Activated naive CD4-positive, alpha-beta T cell treated with anti-CD3 and anti-CD28 coated beads for 36 hours (primary cell): ENCODE results near the gene USPL1. TPM values are rescaled to one million over a fixed set of nuclear protein-coding genes. Genes with fewer than 3 reads are reported as not detected.
A peak's percentile ranks its signal among the peaks of the same experiment; 100 is the strongest.

ENCODE experiments used
- CTCF ChIA-PET: fragments of 350-600 bp; sonication (Branson Sonifier 250); formaldehyde crosslinking; loops from one replicate; lab custom pipeline; 2021; ENCODE audit warnings: antibody characterized with exemption; lab: Charles Lee
- DNase-seq: peaks from one replicate; pipeline ENCODE4 v3.0.0-alpha.2; 2020
- H3K27ac Mint-ChIP-seq: one replicate; pipeline ENCODE4 v1.8.0; 2021; ENCODE audit warnings: mild to moderate bottlenecking, mixed read lengths
- H3K27me3 Mint-ChIP-seq: one replicate; pipeline ENCODE4 v1.8.0; 2021; ENCODE audit warnings: low read depth, mixed read lengths
- H3K36me3 Mint-ChIP-seq: one replicate; pipeline ENCODE4 v1.8.0; 2021; ENCODE audit warnings: low read depth, mixed read lengths
- H3K4me1 Mint-ChIP-seq: one replicate; pipeline ENCODE4 v1.8.0; 2021; ENCODE audit warnings: low read depth, mixed read lengths
- H3K4me3 Mint-ChIP-seq: one replicate; pipeline ENCODE4 v1.8.0; 2021; ENCODE audit warnings: mild to moderate bottlenecking, moderate library complexity, mixed read lengths
- H3K9me3 Mint-ChIP-seq: one replicate; pipeline ENCODE4 v1.8.0; 2021; ENCODE audit warnings: mixed read lengths
- intact Hi-C: fragments of 100-400 bp; cut with micrococcal nuclease; formaldehyde crosslinking; loops from one replicate; pipeline ENCODE4 v1.15.1; 2023
- total RNA-seq, 2 experiments: library from RNA; stranded (reverse); gene quantifications; one replicate each; pipeline ENCODE4 v1.2.3, GENCODE V29; 2021

Gene USPL1
- total RNA-seq, 2 experiments from 2014 or later: 10.7 to 11.3 TPM

GRCh38 chr13:30618186-30618929 is 638 bp downstream of the USPL1 start:
- DNase-seq: no peak
- intact Hi-C loops: loop anchor here (10.0 kb wide), 1 partner anchor 1024 kb away; the partner anchor contains the start of gene SLC7A1
- no peaks in the 10 kb centered on the region for H3K27me3 Mint-ChIP-seq
- no peak overlapping the region for H3K27ac Mint-ChIP-seq
- CTCF ChIA-PET: interaction anchor here (0.6 to 1.6 kb wide), 5 partner anchors 17 to 1970 kb away, joined by 3 to 4 read pairs (median 3); no protein-coding TSS in a partner anchor
- no peak overlapping the region for H3K4me3 Mint-ChIP-seq
- peaks cover 34% of the 10 kb centered on the region for H3K4me1 Mint-ChIP-seq
- H3K36me3 Mint-ChIP-seq: peaks cover 12% of the 10 kb centered on the region
- no peaks in the 10 kb centered on the region for H3K9me3 Mint-ChIP-seq

GRCh38 chr13:30618930-30619279 is 1.2 kb downstream of the USPL1 start:
- no peak for DNase-seq
- H3K27ac Mint-ChIP-seq: no peak overlapping the region
- H3K27me3 Mint-ChIP-seq: no peaks in the 10 kb centered on the region
- CTCF ChIA-PET: interaction anchor here (1.1 to 1.6 kb wide), 3 partner anchors 121 to 211 kb away, joined by 3 to 4 read pairs (median 3); no protein-coding TSS in a partner anchor
- H3K4me3 Mint-ChIP-seq: no peak overlapping the region
- peaks cover 11% of the 10 kb centered on the region for H3K36me3 Mint-ChIP-seq
- no peaks in the 10 kb centered on the region for H3K9me3 Mint-ChIP-seq
- H3K4me1 Mint-ChIP-seq: peaks cover 32% of the 10 kb centered on the region
- intact Hi-C loops: loop anchor here (10.0 kb wide), 1 partner anchor 1024 kb away; the partner anchor contains the start of gene SLC7A1

- intact Hi-C loops: loop anchor here (10.0 kb wide), 1 partner anchor 1025 kb away; the partner anchor contains the start of gene SLC7A1
- H3K36me3 Mint-ChIP-seq: peaks cover 17% of the 10 kb centered on the region
- no peaks in the 10 kb centered on the region for H3K27me3 Mint-ChIP-seq
- CTCF ChIA-PET: no interaction called here
- H3K9me3 Mint-ChIP-seq: no peaks in the 10 kb centered on the region
- peak overlapping the region; percentile 28 for H3K27ac Mint-ChIP-seq
- no peak for DNase-seq
- H3K4me1 Mint-ChIP-seq: peaks cover 30% of the 10 kb centered on the region
- peak overlapping the region; percentile 23 for H3K4me3 Mint-ChIP-seq
These were observed 2.0 kb downstream of the USPL1 start for GRCh38 chr13:30619731-30620130.

- intact Hi-C loops: no loop called here
- H3K9me3 Mint-ChIP-seq: no peaks in the 10 kb centered on the region
These were observed 3.2 kb downstream of the USPL1 start for GRCh38 chr13:30620941-30621340.

GRCh38 chr13:30622551-30622950 is 4.8 kb downstream of the USPL1 start:
- no peaks in the 10 kb centered on the region for H3K9me3 Mint-ChIP-seq
- peaks cover 35% of the 10 kb centered on the region for H3K4me1 Mint-ChIP-seq
- intact Hi-C loops: no loop called here
- CTCF ChIA-PET: no interaction called here
- no peak overlapping the region for H3K4me3 Mint-ChIP-seq
- H3K27me3 Mint-ChIP-seq: no peaks in the 10 kb centered on the region
- peaks cover 22% of the 10 kb centered on the region for H3K36me3 Mint-ChIP-seq
- H3K27ac Mint-ChIP-seq: no peak overlapping the region
- no peak for DNase-seq

More at GRCh38 chr13:30620941-30621340, 3.2 kb downstream of the USPL1 start:
- no peak overlapping the region for H3K27ac Mint-ChIP-seq
- H3K4me1 Mint-ChIP-seq: peaks cover 30% of the 10 kb centered on the region
- H3K36me3 Mint-ChIP-seq: peaks cover 22% of the 10 kb centered on the region
- H3K27me3 Mint-ChIP-seq: no peaks in the 10 kb centered on the region
- DNase-seq: no peak
- H3K4me3 Mint-ChIP-seq: no peak overlapping the region
- CTCF ChIA-PET: no interaction called here

GRCh38 chr13:30623392-30623791 is 5.7 kb downstream of the USPL1 start:
- CTCF ChIA-PET: interaction anchor here (0.5 to 1.5 kb wide), 2 partner anchors 11 to 13 kb away, joined by 3 to 4 read pairs; no protein-coding TSS in a partner anchor
- H3K27ac Mint-ChIP-seq: peak overlapping the region; percentile 52
- H3K4me3 Mint-ChIP-seq: no peak overlapping the region

GRCh38 chr13:30624630-30625029 is 6.9 kb downstream of the USPL1 start:
- CTCF ChIA-PET: interaction anchor here (0.9 to 1.5 kb wide), 3 partner anchors 12 to 48 kb away, joined by 3 to 4 read pairs (median 4); no protein-coding TSS in a partner anchor
- H3K36me3 Mint-ChIP-seq: peaks cover 31% of the 10 kb centered on the region
- intact Hi-C loops: no loop called here

More at GRCh38 chr13:30623392-30623791, 5.7 kb downstream of the USPL1 start:
- Mint-ChIP-seq H3K9me3 (no peaks in the 10 kb centered on the region), H3K27me3 (no peaks in the 10 kb centered on the region), H3K4me1 (peaks cover 39% of the 10 kb centered on the region), H3K36me3 (peaks cover 25% of the 10 kb centered on the region)
- no peak for DNase-seq
- intact Hi-C loops: no loop called here

GRCh38 chr13:30629527-30629926 is 11.8 kb downstream of the USPL1 start:
- H3K4me1 Mint-ChIP-seq: peaks cover 38% of the 10 kb centered on the region
- intact Hi-C loops: no loop called here
- H3K4me3 Mint-ChIP-seq: no peak overlapping the region
- DNase-seq: no peak
- no peak overlapping the region for H3K27ac Mint-ChIP-seq
- no peaks in the 10 kb centered on the region for H3K27me3 Mint-ChIP-seq
- CTCF ChIA-PET: no interaction called here
- H3K9me3 Mint-ChIP-seq: no peaks in the 10 kb centered on the region
- H3K36me3 Mint-ChIP-seq: peaks cover 42% of the 10 kb centered on the region

More at GRCh38 chr13:30624630-30625029, 6.9 kb downstream of the USPL1 start:
- Mint-ChIP-seq H3K4me1 (peaks cover 43% of the 10 kb centered on the region), H3K4me3 (no peak overlapping the region), H3K27ac (no peak overlapping the region), H3K27me3 (no peaks in the 10 kb centered on the region), H3K9me3 (no peaks in the 10 kb centered on the region)
- no peak for DNase-seq

GRCh38 chr13:30633861-30634260 is 16.1 kb downstream of the USPL1 start:
- H3K4me3 Mint-ChIP-seq: no peak overlapping the region
- H3K36me3 Mint-ChIP-seq: peaks cover 38% of the 10 kb centered on the region
- H3K27ac Mint-ChIP-seq: no peak overlapping the region
- H3K27me3 Mint-ChIP-seq: no peaks in the 10 kb centered on the region
- intact Hi-C loops: no loop called here
- no peak for DNase-seq
- CTCF ChIA-PET: no interaction called here
- no peaks in the 10 kb centered on the region for H3K9me3 Mint-ChIP-seq
- H3K4me1 Mint-ChIP-seq: peaks cover 48% of the 10 kb centered on the region

- no peak overlapping the region for H3K27ac Mint-ChIP-seq
- H3K27me3 Mint-ChIP-seq: no peaks in the 10 kb centered on the region
- H3K4me1 Mint-ChIP-seq: peaks cover 45% of the 10 kb centered on the region
- CTCF ChIA-PET: interaction anchor here (0.9 kb wide), 1 partner anchor 17 kb away, joined by 3 read pairs; the partner anchor contains the start of gene USPL1
- DNase-seq: no peak
- peaks cover 41% of the 10 kb centered on the region for H3K36me3 Mint-ChIP-seq
- no peak overlapping the region for H3K4me3 Mint-ChIP-seq
- no peaks in the 10 kb centered on the region for H3K9me3 Mint-ChIP-seq
- intact Hi-C loops: no loop called here
These were observed 17.1 kb downstream of the USPL1 start for GRCh38 chr13:30634838-30635237.

- Mint-ChIP-seq H3K4me3 (no peak overlapping the region), H3K9me3 (no peaks in the 10 kb centered on the region), H3K4me1 (peaks cover 34% of the 10 kb centered on the region), H3K27ac (no peak overlapping the region), H3K27me3 (no peaks in the 10 kb centered on the region), H3K36me3 (peaks cover 45% of the 10 kb centered on the region)
- CTCF ChIA-PET: no interaction called here
- intact Hi-C loops: no loop called here
- DNase-seq: no peak
These were observed 20.6 kb downstream of the USPL1 start for GRCh38 chr13:30638301-30638700.

GRCh38 chr13:30639671-30640070 is 22.0 kb downstream of the USPL1 start:
- CTCF ChIA-PET: interaction anchor here (0.6 to 0.7 kb wide), 2 partner anchors 177 to 1878 kb away, joined by 3 read pairs; no protein-coding TSS in a partner anchor
- no peak for DNase-seq
- Mint-ChIP-seq H3K9me3 (no peaks in the 10 kb centered on the region), H3K27me3 (no peaks in the 10 kb centered on the region), H3K36me3 (peaks cover 36% of the 10 kb centered on the region), H3K4me3 (no peak overlapping the region), H3K27ac (no peak overlapping the region), H3K4me1 (peaks cover 30% of the 10 kb centered on the region)
- intact Hi-C loops: no loop called here
